K562 (cell line): ENCODE results near the gene STX18. TPM values are rescaled to one million over a fixed set of nuclear protein-coding genes. Genes with fewer than 3 reads are reported as not detected.

Source experiments
- ATAC-seq: fragments of 200-7000 bp; cut with Tn5 transposase; 3 replicates; pipeline ENCODE4 v1.9.1; 2020; ENCODE audit warnings: moderate library complexity
- BruUV-seq: library from RNA; stranded (reverse); fragments of 400-500 nt; replicated peaks from 2 replicates; lab custom pipeline; 2021; lab: Mats Ljungman, UMichigan
- CTCF ChIA-PET: fragments of 300-600 bp; formaldehyde crosslinking; extraction: SDS; loops from one replicate; lab custom pipeline; 2021; ENCODE audit warnings: low intra/inter-chr PET ratio; lab: Yijun Ruan, JAX
- POLR2A ChIA-PET: fragments of 300-600, 350-650 bp; sonication (Branson Sonifier 250); formaldehyde crosslinking; extraction: SDS; loops from one replicate; lab custom pipeline; 2021; ENCODE audit warnings: antibody characterized with exemption, inconsistent platforms; lab: Yijun Ruan, JAX
- DNase-seq, 4 experiments: peaks; one replicate each; pipeline versions ENCODE4 v3.0.0 to v3.0.0-alpha.2; 2011 to 2018; ENCODE audit warnings: low spot score in 3 of 4, mixed read lengths in 3 of 4; ENCODE audit errors: extremely low read depth in 1 of 4
- FAIRE-seq: peaks from 2 replicates; lab custom pipeline; 2011; peaks lifted over from hg19 to GRCh38; lab: Jason Lieb, UNC
- H2AFZ ChIP-seq: 2 replicates; pipeline ENCODE4 v1.6.0; 2011; ENCODE audit warnings: low read depth, low read length, control low read depth, inconsistent platforms
- H3K27ac ChIP-seq: fragments of 200-600 bp; 3 replicates; pipeline ENCODE4 v1.8.0; 2011; ENCODE audit warnings: low read depth, mild to moderate bottlenecking, control low read depth, inconsistent platforms, low read length, moderate library complexity, mixed read lengths; ENCODE audit errors: extremely low read depth
- H3K27me3 ChIP-seq, 2 experiments: fragments of 300-600 bp in 1 of 2; 2 replicates in 1 of 2; 3 replicates in 1 of 2; pipeline versions ENCODE4 v1.6.0 to v1.8.0; 2011; ENCODE audit warnings: inconsistent platforms in 2 of 2, low read length in 2 of 2, mild to moderate bottlenecking in 1 of 2, mixed read lengths in 1 of 2, moderate library complexity in 1 of 2; ENCODE audit not compliant: control insufficient read depth in 2 of 2, insufficient read depth in 2 of 2
- H3K36me3 ChIP-seq: fragments of 300-600 bp; 3 replicates; pipeline ENCODE4 v1.8.0; 2011; ENCODE audit warnings: mild to moderate bottlenecking, low read length, inconsistent platforms; ENCODE audit not compliant: control insufficient read depth, insufficient read depth
- H3K4me1 ChIP-seq, 2 experiments: fragments of 200-600 bp in 1 of 2; replicated peaks in 1 of 2; 2 replicates in 1 of 2; 3 replicates in 1 of 2; pipeline versions ENCODE4 v1.5.1 to v1.8.0; 2011; ENCODE audit warnings: inconsistent platforms in 2 of 2, low read length in 2 of 2, mild to moderate bottlenecking in 1 of 2, mixed read lengths in 1 of 2, moderate library complexity in 1 of 2; ENCODE audit not compliant: control insufficient read depth in 2 of 2, insufficient read depth in 2 of 2
- H3K4me2 ChIP-seq: 2 replicates; pipeline ENCODE4 v1.6.1; 2011; ENCODE audit warnings: low read length, control low read depth, inconsistent platforms, mixed read lengths; ENCODE audit not compliant: insufficient read depth
- H3K4me3 ChIP-seq: fragments of 200-600 bp; sonication (generic), shearing (Covaris generic); 2 replicates; pipeline ENCODE4 v1.5.1; 2016; ENCODE audit warnings: control low read depth, inconsistent platforms
- H3K79me2 ChIP-seq: fragments of 200-600 bp; 3 replicates; pipeline ENCODE4 v1.8.0; 2011; ENCODE audit warnings: low read length, inconsistent platforms; ENCODE audit not compliant: control insufficient read depth, insufficient read depth
- H3K9ac ChIP-seq, 2 experiments: 2 replicates each; pipeline versions ENCODE4 v1.6.0 to v1.6.1; 2011; ENCODE audit warnings: low read depth in 2 of 2, low read length in 2 of 2, control low read depth in 1 of 2, inconsistent platforms in 1 of 2, mild to moderate bottlenecking in 1 of 2, mixed read lengths in 1 of 2; ENCODE audit not compliant: insufficient read depth in 1 of 2
- H3K9me1 ChIP-seq: one replicate; pipeline ENCODE4 v1.6.0; 2011; ENCODE audit warnings: inconsistent platforms, mild to moderate bottlenecking, low read length, moderate library complexity; ENCODE audit not compliant: control insufficient read depth, insufficient read depth
- H3K9me3 ChIP-seq: replicated peaks from 2 replicates; pipeline ENCODE4 v1.5.1; 2011; ENCODE audit warnings: low read depth, low read length, inconsistent platforms; ENCODE audit not compliant: control insufficient read depth, insufficient read depth
- H4K20me1 ChIP-seq: replicated peaks from 2 replicates; pipeline ENCODE4 v1.6.1; 2011; ENCODE audit warnings: low read length, inconsistent platforms, mixed read lengths; ENCODE audit not compliant: control insufficient read depth, insufficient read depth
- CTCF ChIP-seq, 3 experiments: IDR thresholded peaks in 2 of 3; conservative IDR thresholded peaks in 1 of 3; 2 replicates each; pipeline ENCODE4 v1.5.1; 2011 to 2012; ENCODE audit warnings: low read length in 3 of 3, mild to moderate bottlenecking in 3 of 3, control low read depth in 2 of 3, improper control_type of control experiment in 1 of 3, inconsistent platforms in 1 of 3, low read depth in 1 of 3, mixed read lengths in 1 of 3, moderate library complexity in 1 of 3; ENCODE audit not compliant: insufficient read depth in 2 of 3
- DPF2 ChIP-seq: fragments of 450-650 bp; IDR thresholded peaks from 2 replicates; pipeline ENCODE4 v1.6.1; 2016
- L3MBTL2 ChIP-seq: fragments of 450-650 bp; IDR thresholded peaks from 2 replicates; pipeline ENCODE4 v1.6.1; 2016; ENCODE audit warnings: mild to moderate bottlenecking, moderate library complexity
- MAZ ChIP-seq, 2 experiments: fragments of 450-650 bp in 1 of 2; sonication (generic) in 1 of 2; formaldehyde crosslinking; IDR thresholded peaks in 1 of 2; conservative IDR thresholded peaks in 1 of 2; 2 replicates each; pipeline versions ENCODE4 v1.4.0 to v1.5.0; 2020; ENCODE audit warnings: mild to moderate bottlenecking in 1 of 2, missing genetic modification reagents in 1 of 2
- MGA ChIP-seq: fragments of 450-650 bp; IDR thresholded peaks from 2 replicates; pipeline ENCODE4 v1.6.1; 2016; ENCODE audit warnings: mild to moderate bottlenecking, moderate library complexity
- POU5F1 ChIP-seq: fragments of 150-350 bp; IDR thresholded peaks from 2 replicates; pipeline ENCODE4 v1.6.1; 2014; ENCODE audit warnings: borderline replicate concordance, low read length, low read depth, mild to moderate bottlenecking; ENCODE audit not compliant: partially characterized antibody
- SMC3 ChIP-seq: conservative IDR thresholded peaks from 2 replicates; pipeline ENCODE4 v1.6.1; 2011; ENCODE audit warnings: low read depth, low read length, improper control_type of control experiment; ENCODE audit not compliant: insufficient read depth
- WGBS: fragments of 100-300 bp; shearing (Covaris generic); methylation state at CpG from one replicate; pipeline ENCODE4 v1.1.6; 2016; ENCODE audit warnings: low coverage, mixed read lengths; ENCODE audit not compliant: insufficient coverage; ENCODE audit errors: missing lambda C conversion rate; 5-methylcytosine and 5-hydroxymethylcytosine counted together
- in situ Hi-C: fragments of 300-500 bp; cut with MboI; formaldehyde crosslinking; loops from 4 replicates; pipeline ENCODE4 v1.15.0; 2018; ENCODE audit warnings: inconsistent platforms, mixed read lengths
- intact Hi-C: fragments of 100-400 bp; cut with micrococcal nuclease; formaldehyde crosslinking; loops from 2 replicates; pipeline ENCODE4 v1.14.2; 2022
- polyA plus RNA-seq, 8 experiments: library from polyadenylated mRNA; depleted of rRNA in 4 of 8; stranded (reverse) in 5 of 8; unstranded in 3 of 8; fragments of >200 nt; fragmentation: Nextera tagmentation in 2 of 8; fragmentation: Illumina TruSeq in 1 of 8; extraction: Ambion mirVana in 2 of 8; extraction: Trizol in 1 of 8; gene quantifications; 2 replicates each; pipeline versions ENCODE4 v1.2.1 to v1.2.3, GENCODE V29; 2011 to 2014; ENCODE audit warnings: inconsistent platforms in 1 of 8, missing spikeins in 1 of 8
- total RNA-seq, 7 experiments: library from RNA; depleted of rRNA in 6 of 7; stranded (reverse); fragments of >200 nt in 6 of 7; fragmentation: Illumina TruSeq in 2 of 7; extraction: Trizol in 2 of 7; gene quantifications; 2 replicates each; pipeline versions ENCODE4 v1.2.1 to v1.2.3, GENCODE V29; 2011 to 2021; ENCODE audit warnings: low replicate concordance in 1 of 7

Gene STX18
- total and polyA plus RNA-seq, 9 of the 15 experiments (the other 6 are each of a cell fraction or from before 2014, with no cell fraction given) = 6.2 to 41.7 (median 22.7) TPM

GRCh38 chr4:4430492-4431195, 111.2 kb downstream of the STX18 start:
- Histone ChIP-seq H3K79me2 (no peaks in the 10 kb centered on the region), H3K9me3 (no peaks in the 10 kb centered on the region), H3K4me1 (no peaks in the 10 kb centered on the region), H4K20me1 (no peaks in the 10 kb centered on the region), H3K4me2 (no peak overlapping the region), H3K27ac (no peak overlapping the region), H3K27me3 (no peaks in the 10 kb centered on the region), H2AFZ (no peak overlapping the region), H3K9me1 (no peaks in the 10 kb centered on the region), H3K36me3 (peaks cover 6% of the 10 kb centered on the region; the same call in 1 of the 3 replicates), H3K9ac (no peak overlapping the region), H3K4me3 (no peak overlapping the region)
- BruUV-seq = no TSS peak
- FAIRE-seq (peak; percentile 97), DNase-seq (peak; percentile 65 to 79 (median 71)), ATAC-seq (peak; percentile 98)
- in situ Hi-C loops (no loop called here), intact Hi-C loops (loop anchor here (10.0 kb wide), 1 partner anchor 176 kb away; no protein-coding TSS in a partner anchor)
- ChIA-PET CTCF (interaction anchor here (0.7 to 1.3 kb wide), 2 partner anchors 170 to 171 kb away, joined by 3 to 6 read pairs; no protein-coding TSS in a partner anchor), POLR2A (interaction anchor here (0.6 to 1.4 kb wide), 3 partner anchors 9 to 48 kb away, joined by 3 to 4 read pairs (median 3); no protein-coding TSS in a partner anchor)
- 37% methylated on average over 7 of the region's 7 CpGs for WGBS
- TF ChIP-seq L3MBTL2 (peak; percentile 31; the same call in 1 of the 2 replicates), MAZ (CRISPR knock-in tag; conservative IDR thresholded peaks at IDR 0.05 in 1 of 2, IDR thresholded peaks at IDR 0.05 in 1 of 2) (0 out of 4 replicates have a peak, but pooled peaks of 1 of the 2 experiments have one; percentile 22), MGA (peak; percentile 46; the same call in 1 of the 2 replicates), POU5F1 (no peak), SMC3 (peak; percentile 66), DPF2 (no peak), CTCF (IDR thresholded peaks at IDR 0.05 in 2 of 3, conservative IDR thresholded peaks at IDR 0.05 in 1 of 3; ENCODE audit: insufficient read depth in 2 of 3, low read depth in 1 of 3, low read length in 3 of 3) (peak; percentile 74 to 82 (median 76))
